Lower leg skin (tissue), 3 donors: Measurements from ENCODE around the gene NFX1.

Experiments used
- CTCF ChIP-seq, 3 donors: fragments of 450-650 bp; IDR thresholded peaks; one replicate each; pipeline ENCODE4 v1.5.1; 2016; ENCODE audit warnings: antibody characterized with exemption in 3 of 3, mild to moderate bottlenecking in 3 of 3, moderate library complexity in 2 of 3
- POLR2A ChIP-seq, 2 donors: fragments of 450-650 bp; IDR thresholded peaks; one replicate each; pipeline ENCODE4 v1.6.1; 2016 to 2017; ENCODE audit warnings: antibody characterized with exemption in 2 of 2, mild to moderate bottlenecking in 1 of 2, moderate library complexity in 1 of 2

GRCh38 chr9:33295571-33295970 lies 5.3 kb downstream of the NFX1 start:
- TF ChIP-seq CTCF (IDR thresholded peaks at IDR 0.05) (no peak), POLR2A (IDR thresholded peaks at IDR 0.05) (no peak)
